Central memory CD8-positive, alpha-beta T cell (primary cell): ENCODE measurements around the gene CAMTA1.

Source experiments
- ATAC-seq: fragments of 150-1000 bp; cut with Tn5 transposase; replicated peaks from 2 replicates; pipeline ENCODE4 v1.10.0; 2022; ENCODE audit warnings: mild to moderate bottlenecking, moderate FRiP score, moderate number of reproducible peaks; ENCODE audit not compliant: poor library complexity, severe bottlenecking; ENCODE audit errors: extremely low read depth
- DNase-seq, 2 donors: peaks; one replicate each; pipeline ENCODE4 v3.0.0; 2021; ENCODE audit warnings: low spot score in 2 of 2
- H3K27ac Mint-ChIP-seq: one replicate; pipeline ENCODE4 v1.8.0; 2022; ENCODE audit warnings: low read depth, mild to moderate bottlenecking, moderate library complexity, mixed read lengths
- H3K27me3 Mint-ChIP-seq: one replicate; pipeline ENCODE4 v1.8.0; 2022; ENCODE audit warnings: mixed read lengths
- H3K36me3 Mint-ChIP-seq: one replicate; pipeline ENCODE4 v1.8.0; 2022; ENCODE audit warnings: mild to moderate bottlenecking, moderate library complexity, mixed read lengths; ENCODE audit not compliant: insufficient read depth
- H3K4me1 Mint-ChIP-seq: one replicate; pipeline ENCODE4 v1.8.0; 2022; ENCODE audit warnings: mixed read lengths
- H3K4me3 Mint-ChIP-seq: one replicate; pipeline ENCODE4 v1.8.0; 2022; ENCODE audit warnings: mild to moderate bottlenecking, moderate library complexity, mixed read lengths
- H3K9me3 Mint-ChIP-seq: one replicate; pipeline ENCODE4 v1.8.0; 2022; ENCODE audit warnings: mixed read lengths

Gene CAMTA1

DNA sequence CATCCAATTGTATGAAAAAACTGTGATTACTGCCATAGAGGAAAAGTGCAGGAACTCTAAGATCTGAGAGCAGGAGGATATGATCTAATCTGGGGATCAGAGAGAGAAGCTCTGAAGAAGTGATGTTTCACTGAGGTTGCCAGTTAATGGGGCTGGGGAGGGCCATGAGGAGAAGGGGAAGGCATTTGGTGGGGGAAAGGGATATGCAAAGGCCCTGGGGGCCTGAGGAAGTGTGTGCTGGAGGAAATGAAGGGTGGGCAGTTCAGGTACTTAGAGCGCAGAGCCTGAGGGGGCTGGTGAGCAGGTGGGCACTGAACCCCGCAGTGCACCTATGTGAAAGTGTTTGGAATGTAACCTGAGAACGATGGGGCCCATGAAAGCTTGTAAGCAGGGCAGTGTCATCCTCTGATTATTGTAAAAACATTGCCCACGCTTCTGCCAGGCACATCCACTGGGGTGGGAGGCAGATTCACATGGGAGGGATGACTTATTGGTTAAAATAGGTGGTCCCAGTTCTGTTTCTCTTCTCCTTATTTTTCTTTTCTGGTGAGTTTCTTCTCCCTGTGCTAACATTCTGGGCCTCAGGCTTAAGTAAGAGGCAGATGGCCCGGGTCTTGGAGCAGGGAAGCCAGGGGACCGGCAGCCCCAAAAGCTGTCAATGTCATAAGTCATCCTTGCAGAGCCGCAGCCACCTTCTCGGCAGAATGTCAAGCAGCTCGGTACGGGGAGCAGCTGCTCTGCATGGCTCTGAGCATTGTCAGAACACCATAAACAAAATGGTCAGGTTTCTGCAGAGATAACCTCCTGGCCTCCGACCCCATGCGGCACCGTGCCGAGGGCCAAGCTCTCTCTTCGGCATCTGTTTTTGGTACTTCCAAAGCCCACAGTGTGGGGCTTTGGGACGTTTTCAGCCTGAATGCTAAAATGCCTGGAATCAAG, 493.8 kb downstream of the CAMTA1 start:
- no peak overlapping the region for H3K4me3 Mint-ChIP-seq
- no peak for ATAC-seq
- DNase-seq, result no peak
- no peaks in the 10 kb centered on the region for H3K4me1 Mint-ChIP-seq
- peaks cover 52% of the 10 kb centered on the region for H3K27me3 Mint-ChIP-seq
- no peaks in the 10 kb centered on the region for H3K9me3 Mint-ChIP-seq
- no peak overlapping the region for H3K27ac Mint-ChIP-seq
- no peaks in the 10 kb centered on the region for H3K36me3 Mint-ChIP-seq

DNA sequence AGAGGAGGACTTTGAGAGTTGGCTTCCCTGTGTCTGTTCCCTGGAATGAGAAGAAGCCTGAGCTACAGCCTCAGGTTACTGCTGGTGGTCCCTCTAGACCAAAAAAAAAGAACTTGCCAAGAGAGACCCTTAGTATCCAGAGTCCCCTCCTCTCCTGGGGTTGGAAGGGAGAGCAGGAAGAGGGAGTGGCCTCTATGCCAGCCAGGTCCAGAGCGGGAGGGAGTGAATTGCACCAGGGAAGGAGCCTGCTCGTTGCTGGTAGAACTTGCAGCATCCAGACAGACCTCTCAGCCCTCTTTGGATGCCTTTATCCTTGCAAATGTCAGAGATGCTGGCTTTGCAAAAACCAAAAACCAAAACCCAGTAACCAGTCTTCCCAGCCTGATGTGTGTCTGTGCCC, 494.5 kb downstream of the CAMTA1 start:
- Mint-ChIP-seq H3K36me3 (no peaks in the 10 kb centered on the region), H3K27me3 (peaks cover 58% of the 10 kb centered on the region), H3K4me1 (no peaks in the 10 kb centered on the region), H3K27ac (no peak overlapping the region), H3K4me3 (no peak overlapping the region), H3K9me3 (no peaks in the 10 kb centered on the region)
- ATAC-seq (no peak), DNase-seq (no peak)

DNA sequence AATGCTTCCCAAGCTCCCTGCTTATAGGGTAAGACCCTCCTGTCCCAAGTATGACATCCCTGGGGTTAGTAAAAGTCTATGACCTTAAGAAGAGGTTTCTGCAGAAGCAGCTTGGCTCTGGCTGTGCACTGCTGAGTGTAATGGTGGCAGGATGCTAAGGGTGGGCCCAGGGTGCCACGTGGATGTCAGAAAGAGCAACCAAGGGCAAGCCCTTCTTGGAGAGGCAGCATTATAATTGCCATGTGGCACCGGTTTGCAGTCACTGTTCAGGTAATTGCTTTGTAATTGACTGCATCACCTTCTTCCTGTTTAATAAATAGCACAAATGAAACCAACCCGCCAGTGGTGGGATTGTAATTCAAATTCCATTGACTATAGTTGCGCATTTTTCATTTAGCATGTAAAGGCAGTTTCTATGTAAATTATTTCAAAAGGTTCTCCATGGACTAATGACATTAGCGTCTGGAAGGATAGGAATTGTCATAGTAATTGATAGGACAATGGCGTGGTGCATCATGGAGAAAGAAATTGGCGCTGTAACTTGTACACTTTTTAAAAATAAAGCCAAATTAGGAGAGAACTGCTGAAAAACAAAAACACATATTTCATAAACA, 495.2 kb downstream of the CAMTA1 start:
- DNase-seq (no peak), ATAC-seq (no peak)
- H3K4me1 Mint-ChIP-seq, result no peaks in the 10 kb centered on the region
- H3K36me3 Mint-ChIP-seq, result no peaks in the 10 kb centered on the region
- H3K4me3 Mint-ChIP-seq, result no peak overlapping the region
- H3K9me3 Mint-ChIP-seq, result no peaks in the 10 kb centered on the region
- no peak overlapping the region for H3K27ac Mint-ChIP-seq
- peaks cover 63% of the 10 kb centered on the region for H3K27me3 Mint-ChIP-seq

DNA sequence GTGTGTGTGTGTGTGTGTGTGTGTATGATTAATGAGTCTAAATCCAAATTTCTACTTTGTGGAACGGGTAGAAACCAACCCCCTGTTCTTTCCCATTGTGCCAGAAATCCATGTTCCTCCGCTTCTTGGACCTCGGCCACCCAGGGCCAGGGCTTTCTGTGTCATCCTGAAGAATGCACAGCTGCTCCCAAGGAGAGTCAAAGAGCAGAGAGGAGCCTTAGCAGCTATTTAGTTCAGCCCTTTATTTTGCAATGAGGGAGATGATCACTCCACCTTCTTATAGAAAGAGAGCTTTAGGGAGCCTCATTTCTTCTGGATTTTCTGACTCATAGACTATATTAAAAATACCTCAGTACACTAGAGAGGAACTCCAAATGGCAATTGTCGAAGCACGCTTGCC, 496.6 kb downstream of the CAMTA1 start:
- no peak overlapping the region for H3K4me3 Mint-ChIP-seq

DNA sequence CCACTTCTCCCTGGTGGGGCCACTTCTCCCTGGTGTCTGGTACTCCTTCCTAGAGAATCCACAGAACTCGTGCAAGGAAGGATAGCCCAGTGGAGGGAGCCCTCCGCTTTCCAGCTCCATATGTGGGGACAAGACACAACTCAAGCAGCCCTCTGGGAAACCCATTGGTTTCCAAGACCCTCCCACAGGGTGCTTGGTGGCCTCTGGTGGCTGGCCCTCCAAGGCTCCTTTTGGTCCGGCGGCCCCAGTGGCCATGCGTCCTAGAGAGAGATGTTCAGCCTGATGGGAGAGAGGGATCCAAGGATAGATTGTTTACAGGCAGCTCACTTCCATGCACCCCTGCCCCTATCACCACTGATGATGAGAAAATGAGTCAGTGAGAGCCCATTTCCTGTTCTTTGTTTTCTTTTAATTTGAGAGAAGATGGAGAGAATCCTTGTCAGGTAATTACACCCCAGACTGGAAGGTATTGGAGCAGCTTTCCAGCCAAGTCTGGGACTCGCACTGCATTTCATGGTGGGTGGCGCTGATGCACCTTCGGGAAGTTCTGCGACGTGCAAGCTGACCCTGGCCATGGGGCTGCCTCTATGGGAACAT, 499.7 kb downstream of the CAMTA1 start:
- Mint-ChIP-seq H3K4me3 (no peak overlapping the region), H3K27me3 (peaks cover 86% of the 10 kb centered on the region), H3K36me3 (no peaks in the 10 kb centered on the region), H3K27ac (no peak overlapping the region), H3K4me1 (no peaks in the 10 kb centered on the region), H3K9me3 (peaks cover 5% of the 10 kb centered on the region)
- DNase-seq (no peak), ATAC-seq (no peak)

More for the DNA sequence above, 496.6 kb downstream of the CAMTA1 start:
- DNase-seq (no peak), ATAC-seq (no peak)
- H3K27ac Mint-ChIP-seq, result no peak overlapping the region
- no peaks in the 10 kb centered on the region for H3K36me3 Mint-ChIP-seq
- H3K9me3 Mint-ChIP-seq, result no peaks in the 10 kb centered on the region
- no peaks in the 10 kb centered on the region for H3K4me1 Mint-ChIP-seq
- H3K27me3 Mint-ChIP-seq, result peaks cover 77% of the 10 kb centered on the region

DNA sequence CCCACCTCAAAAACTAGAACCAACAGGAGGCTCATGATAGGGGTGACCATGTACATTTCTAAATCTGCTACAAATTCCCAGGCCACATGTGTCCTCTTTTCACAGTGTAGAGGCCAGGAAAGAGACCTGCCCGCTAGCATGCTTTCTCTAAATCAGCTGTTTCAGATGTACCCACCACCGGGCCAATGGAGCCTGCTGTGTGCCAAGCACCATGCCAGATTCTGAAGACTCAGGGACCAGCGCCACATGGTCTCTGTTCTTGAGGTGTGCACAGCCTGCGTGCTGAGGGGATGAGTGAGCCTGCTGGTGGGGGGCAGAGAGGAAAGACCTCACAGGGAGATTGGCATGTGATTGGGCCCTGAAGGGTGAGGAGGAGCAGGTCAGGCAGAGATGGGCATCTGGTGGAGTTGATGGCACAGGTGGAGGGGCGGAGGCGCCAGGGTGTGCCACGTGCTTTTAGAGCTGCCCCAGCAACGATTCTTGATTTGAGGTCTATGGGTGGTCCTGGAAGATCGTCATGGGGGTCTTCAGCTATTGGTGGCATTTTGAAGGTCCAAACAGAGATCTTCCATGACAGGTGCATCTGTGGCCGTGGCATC, 500.7 kb downstream of the CAMTA1 start:
- peaks cover 79% of the 10 kb centered on the region for H3K27me3 Mint-ChIP-seq
- no peak for ATAC-seq
- no peak overlapping the region for H3K4me3 Mint-ChIP-seq
- no peak overlapping the region for H3K27ac Mint-ChIP-seq
- no peak for DNase-seq
- peaks cover 5% of the 10 kb centered on the region for H3K9me3 Mint-ChIP-seq
- no peaks in the 10 kb centered on the region for H3K36me3 Mint-ChIP-seq
- no peaks in the 10 kb centered on the region for H3K4me1 Mint-ChIP-seq

DNA sequence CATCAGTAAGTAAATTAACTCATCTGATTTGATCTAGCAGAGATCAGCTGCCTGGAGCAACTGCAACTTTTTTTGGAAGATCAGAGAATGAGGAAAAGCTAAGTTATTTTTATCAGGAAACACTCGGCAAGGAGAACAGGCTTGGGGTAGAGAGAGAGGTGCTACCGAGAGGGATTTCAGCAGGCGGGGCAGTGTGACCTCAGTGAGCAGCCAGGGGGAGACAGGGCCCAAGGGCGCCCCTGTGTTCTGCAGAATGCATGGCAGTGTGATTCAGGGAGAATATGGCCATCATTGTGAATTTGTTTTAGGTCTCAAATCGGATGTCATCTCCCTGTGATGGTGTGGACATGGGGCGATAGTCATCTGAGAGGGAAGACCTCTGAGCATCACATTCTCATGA, 501.8 kb downstream of the CAMTA1 start:
- H3K27me3 Mint-ChIP-seq, result peaks cover 70% of the 10 kb centered on the region
- no peak for ATAC-seq
- no peaks in the 10 kb centered on the region for H3K36me3 Mint-ChIP-seq
- H3K9me3 Mint-ChIP-seq, result peaks cover 5% of the 10 kb centered on the region
- H3K4me3 Mint-ChIP-seq, result no peak overlapping the region
- no peak overlapping the region for H3K27ac Mint-ChIP-seq
- no peaks in the 10 kb centered on the region for H3K4me1 Mint-ChIP-seq
- no peak for DNase-seq

DNA sequence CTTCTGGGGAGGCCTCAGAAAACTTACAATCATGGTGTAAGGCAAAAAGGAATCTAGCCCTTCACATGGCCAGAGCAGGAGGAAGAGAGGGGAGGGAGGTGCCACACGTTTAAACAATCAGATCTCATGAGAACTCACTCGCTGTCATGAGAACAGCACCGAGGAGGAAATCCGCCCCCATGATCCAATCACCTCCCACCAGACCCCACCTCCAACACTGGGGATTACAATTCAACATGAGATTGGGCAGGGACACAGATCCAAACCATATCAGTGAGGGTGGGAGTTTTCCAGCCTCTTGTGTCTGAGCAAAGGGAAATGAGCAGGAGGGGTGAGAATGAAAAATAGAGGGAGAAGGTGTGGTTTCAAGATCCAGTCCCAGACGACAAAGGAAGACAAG, 503.7 kb downstream of the CAMTA1 start:
- no peak overlapping the region for H3K27ac Mint-ChIP-seq
- no peak for ATAC-seq
- peaks cover 50% of the 10 kb centered on the region for H3K27me3 Mint-ChIP-seq
- no peak for DNase-seq
- no peaks in the 10 kb centered on the region for H3K36me3 Mint-ChIP-seq
- no peaks in the 10 kb centered on the region for H3K4me1 Mint-ChIP-seq
- peaks cover 5% of the 10 kb centered on the region for H3K9me3 Mint-ChIP-seq
- H3K4me3 Mint-ChIP-seq, result no peak overlapping the region

DNA sequence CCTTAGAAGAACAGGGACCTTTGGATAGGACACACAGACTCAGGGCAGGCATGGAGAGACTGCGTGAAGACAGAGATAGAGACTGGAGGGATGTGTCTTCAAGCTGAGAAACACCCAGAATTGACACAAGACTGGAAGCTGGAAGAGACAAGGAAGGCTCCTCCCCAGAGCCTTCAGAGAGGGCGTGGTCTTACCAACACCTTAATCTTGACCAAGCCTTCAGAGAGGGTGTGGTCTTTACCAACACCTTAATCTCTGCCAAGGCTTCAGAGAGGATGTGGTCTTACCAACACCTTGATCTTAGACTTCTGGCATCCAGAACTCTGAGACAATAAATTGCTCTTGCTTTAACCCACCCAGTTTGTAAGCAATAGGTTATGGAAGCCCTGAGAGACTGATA, 504.4 kb downstream of the CAMTA1 start:
- no peak overlapping the region for H3K27ac Mint-ChIP-seq
- DNase-seq (no peak), ATAC-seq (no peak)
- H3K27me3 Mint-ChIP-seq, result peaks cover 43% of the 10 kb centered on the region
- H3K36me3 Mint-ChIP-seq, result no peaks in the 10 kb centered on the region
- no peaks in the 10 kb centered on the region for H3K4me1 Mint-ChIP-seq
- no peak overlapping the region for H3K4me3 Mint-ChIP-seq
- peaks cover 5% of the 10 kb centered on the region for H3K9me3 Mint-ChIP-seq

DNA sequence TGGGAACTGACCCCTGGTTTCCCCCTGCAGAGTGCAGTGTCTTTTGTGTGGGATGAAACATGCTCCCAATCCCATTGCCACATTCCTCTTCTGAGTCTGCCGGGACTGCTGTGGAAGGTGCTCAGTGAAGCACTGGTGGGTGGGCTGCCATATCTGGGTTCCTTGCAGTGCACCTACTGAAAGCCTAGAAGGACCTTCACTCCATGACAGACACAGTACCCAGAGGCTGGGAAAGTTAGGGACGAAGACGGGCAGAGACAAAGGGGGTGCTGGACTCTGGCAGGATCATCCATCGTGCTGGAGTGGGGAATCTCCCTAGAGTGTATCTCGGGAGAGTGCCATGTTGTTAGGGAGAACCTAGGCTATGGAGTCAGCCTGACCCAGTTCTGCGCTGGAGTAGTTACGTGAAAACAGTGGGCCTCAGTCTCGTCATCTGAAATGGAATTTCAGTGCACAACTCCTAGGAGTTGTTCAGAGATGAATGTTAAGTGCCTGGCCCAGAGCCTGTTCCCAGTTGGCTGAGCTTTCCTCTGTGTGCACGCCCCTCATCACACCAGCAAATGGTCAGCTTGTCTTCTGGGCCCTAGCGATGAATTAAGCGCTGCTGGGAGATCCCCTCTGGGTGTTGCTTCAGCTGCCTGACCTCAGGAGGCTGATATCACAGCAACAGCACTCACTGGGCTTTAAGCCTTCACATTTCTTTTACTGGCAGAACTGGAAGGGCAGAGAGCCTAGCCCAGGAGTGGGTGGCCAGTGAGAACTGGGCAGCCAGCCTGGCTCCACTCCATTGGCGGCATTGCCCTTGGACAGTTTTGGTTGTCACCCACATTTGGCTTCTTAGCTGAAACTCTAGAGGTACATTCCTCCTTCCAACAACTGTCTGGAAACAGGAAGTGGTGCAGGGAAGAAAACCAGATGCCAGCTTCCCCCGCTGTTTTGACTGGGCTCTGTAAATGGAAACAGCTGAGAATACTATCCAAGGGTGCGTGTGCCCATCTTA, 506.0 kb downstream of the CAMTA1 start:
- DNase-seq, result no peak
- no peak overlapping the region for H3K27ac Mint-ChIP-seq
- H3K27me3 Mint-ChIP-seq, result peaks cover 42% of the 10 kb centered on the region

DNA sequence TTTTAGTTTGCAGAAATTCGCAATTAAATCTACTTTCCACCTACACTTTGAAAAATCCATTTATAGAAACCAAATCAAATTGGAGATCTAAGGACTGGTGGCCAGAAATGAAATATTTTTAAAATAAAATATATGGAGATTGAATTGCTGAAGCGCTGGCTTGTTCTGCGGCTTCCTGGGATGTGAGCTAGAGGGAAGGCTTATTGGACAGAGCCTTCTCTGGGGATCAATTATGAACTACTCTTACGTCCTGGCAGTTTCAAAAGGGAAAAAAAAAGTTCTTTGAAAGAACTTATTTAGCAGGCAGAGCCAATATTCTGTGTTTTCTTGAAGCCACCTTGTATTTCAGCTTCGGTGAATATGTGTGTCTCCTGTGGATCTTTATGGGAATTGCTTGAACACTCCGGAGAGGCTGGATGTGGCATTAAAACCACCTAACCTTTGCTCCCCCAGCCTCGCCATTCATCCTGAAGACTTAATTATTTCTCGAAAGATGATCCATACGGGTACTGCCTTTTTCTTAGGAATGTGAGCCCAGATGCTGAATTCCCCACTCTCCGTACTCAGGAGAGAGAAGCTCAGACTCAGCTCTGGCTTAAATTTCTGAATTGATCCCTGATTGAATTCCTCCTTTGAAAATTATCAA, 506.9 kb downstream of the CAMTA1 start:
- H3K4me1 Mint-ChIP-seq, result no peaks in the 10 kb centered on the region
- no peak overlapping the region for H3K4me3 Mint-ChIP-seq
- no peak overlapping the region for H3K27ac Mint-ChIP-seq
- DNase-seq (no peak), ATAC-seq (no peak)
- no peaks in the 10 kb centered on the region for H3K36me3 Mint-ChIP-seq
- H3K9me3 Mint-ChIP-seq, result peaks cover 5% of the 10 kb centered on the region
- H3K27me3 Mint-ChIP-seq, result peaks cover 42% of the 10 kb centered on the region

More for the DNA sequence above, 506.0 kb downstream of the CAMTA1 start:
- H3K4me1 Mint-ChIP-seq, result no peaks in the 10 kb centered on the region
- H3K9me3 Mint-ChIP-seq, result peaks cover 5% of the 10 kb centered on the region
- no peak overlapping the region for H3K4me3 Mint-ChIP-seq
- H3K36me3 Mint-ChIP-seq, result no peaks in the 10 kb centered on the region
- no peak for ATAC-seq
